K562 (cell line): ENCODE data around the gene ANKRD65. TPM values are rescaled to one million over a fixed set of nuclear protein-coding genes. Genes with fewer than 3 reads are reported as not detected.

Experiments
- CCNT2 ChIP-seq: IDR thresholded peaks from 2 replicates; pipeline ENCODE4 v1.6.1; 2011; ENCODE audit warnings: borderline replicate concordance, low read depth, mild to moderate bottlenecking, moderate library complexity, mixed read lengths, low read length; ENCODE audit not compliant: insufficient read length; ENCODE audit errors: extremely low read depth
- EP300 ChIP-seq: IDR thresholded peaks from 2 replicates; pipeline ENCODE4 v1.6.1; 2012; ENCODE audit warnings: low read length, improper control_type of control experiment
- FOXJ2 ChIP-seq: fragments of 200-800 bp; sonication (Bioruptor generic); IDR thresholded peaks from 2 replicates; pipeline ENCODE4 v1.6.1; 2016; ENCODE audit warnings: missing genetic modification characterization, missing compliant biosample characterization
- HBP1 ChIP-seq: fragments of 450-650 bp; formaldehyde crosslinking; IDR thresholded peaks from 2 replicates; pipeline ENCODE4 v1.4.0; 2022; ENCODE audit warnings: missing genetic modification characterization
- L3MBTL2 ChIP-seq: fragments of 450-650 bp; IDR thresholded peaks from 2 replicates; pipeline ENCODE4 v1.6.1; 2016; ENCODE audit warnings: mild to moderate bottlenecking, moderate library complexity
- MED1 ChIP-seq: sonication (generic); formaldehyde crosslinking; IDR thresholded peaks from 2 replicates; pipeline ENCODE4 v1.8.1; 2023; ENCODE audit warnings: missing genetic modification reagents, borderline replicate concordance
- POLR2AphosphoS5 ChIP-seq: IDR thresholded peaks from 2 replicates; pipeline ENCODE4 v1.6.1; 2011; ENCODE audit warnings: mild to moderate bottlenecking, low read depth, low read length, moderate library complexity; ENCODE audit not compliant: control insufficient read depth, insufficient read depth
- PTBP1 ChIP-seq: fragments of 200-400 bp; formaldehyde crosslinking; IDR thresholded peaks from 2 replicates; pipeline ENCODE4 v1.6.1; 2017; ENCODE audit warnings: low read depth, low read length
- SIN3A ChIP-seq, 2 experiments: fragments of 150-350 bp in 1 of 2; IDR thresholded peaks; 2 replicates each; pipeline ENCODE4 v1.6.1; 2011 to 2016; ENCODE audit warnings: borderline replicate concordance in 2 of 2, low read depth in 2 of 2, low read length in 2 of 2, mild to moderate bottlenecking in 2 of 2, moderate library complexity in 2 of 2; ENCODE audit not compliant: control insufficient read depth in 1 of 2
- ZFP30 ChIP-seq: fragments of 250-450 bp; sonication (Bioruptor Pico); IDR thresholded peaks from 2 replicates; pipeline ENCODE4 v1.8.0; 2022; ENCODE audit warnings: moderate library complexity, mild to moderate bottlenecking, inconsistent platforms, borderline replicate concordance
- ZFX ChIP-seq: sonication (generic); formaldehyde crosslinking; IDR thresholded peaks from 2 replicates; pipeline ENCODE4 v1.8.0; 2022; ENCODE audit warnings: mild to moderate bottlenecking, missing genetic modification reagents, moderate library complexity
- ZMIZ1 ChIP-seq, 2 experiments: fragments of 150-350 bp in 1 of 2; IDR thresholded peaks; 2 replicates each; pipeline ENCODE4 v1.6.1; 2012 to 2016; ENCODE audit warnings: low read depth in 2 of 2, low read length in 2 of 2, mild to moderate bottlenecking in 1 of 2, moderate library complexity in 1 of 2
- ZNF277 ChIP-seq: fragments of 250-450 bp; sonication (Bioruptor Pico); IDR thresholded peaks from 2 replicates; pipeline ENCODE4 v1.8.0; 2022; ENCODE audit warnings: inconsistent platforms, mild to moderate bottlenecking, moderate library complexity, borderline replicate concordance
- ZNF282 ChIP-seq: sonication (generic); formaldehyde crosslinking; IDR thresholded peaks from 2 replicates; pipeline ENCODE4 v1.8.1; 2023; ENCODE audit warnings: missing genetic modification reagents
- ZNF311 ChIP-seq: fragments of 250-450 bp; sonication (Bioruptor Pico); IDR thresholded peaks from 2 replicates; pipeline ENCODE4 v1.4.0; 2020; ENCODE audit warnings: mild to moderate bottlenecking, moderate library complexity
- ZNF740 ChIP-seq, 3 experiments: fragments of 200-800 bp in 1 of 3; sonication (Bioruptor generic) in 1 of 3; sonication (generic) in 1 of 3; formaldehyde crosslinking in 1 of 3; IDR thresholded peaks; 2 replicates each; pipeline versions ENCODE4 v1.6.1 to v1.8.0; 2016 to 2022; ENCODE audit warnings: mild to moderate bottlenecking in 2 of 3, missing compliant biosample characterization in 2 of 3, missing genetic modification characterization in 2 of 3, missing genetic modification reagents in 1 of 3
- polyA plus RNA-seq, 8 experiments: library from polyadenylated mRNA; depleted of rRNA in 4 of 8; stranded (reverse) in 5 of 8; unstranded in 3 of 8; fragments of >200 nt; fragmentation: Nextera tagmentation in 2 of 8; fragmentation: Illumina TruSeq in 1 of 8; extraction: Ambion mirVana in 2 of 8; extraction: Trizol in 1 of 8; gene quantifications; 2 replicates each; pipeline versions ENCODE4 v1.2.1 to v1.2.3, GENCODE V29; 2011 to 2014; ENCODE audit warnings: inconsistent platforms in 1 of 8, missing spikeins in 1 of 8
- total RNA-seq, 7 experiments: library from RNA; depleted of rRNA in 6 of 7; stranded (reverse); fragments of >200 nt in 6 of 7; fragmentation: Illumina TruSeq in 2 of 7; extraction: Trizol in 2 of 7; gene quantifications; 2 replicates each; pipeline versions ENCODE4 v1.2.1 to v1.2.3, GENCODE V29; 2011 to 2021; ENCODE audit warnings: low replicate concordance in 1 of 7

Gene ANKRD65
- total and polyA plus RNA-seq, 9 of the 15 experiments (the other 6 are each of a cell fraction or from before 2014, with no cell fraction given), result not detected

- TF ChIP-seq ZNF277 (CRISPR knock-in tag), result no peak
- no peak for TF ChIP-seq ZFX (CRISPR knock-in tag)
- no peak for TF ChIP-seq PTBP1
- TF ChIP-seq ZNF282, result peak; percentile 30; the same call in 1 of the 2 replicates
- no peak for TF ChIP-seq EP300
- TF ChIP-seq ZNF740 (CRISPR knock-in tag; IDR thresholded peaks at IDR 0.05), result peak; percentile 83
- no peak; a peak in 1 of 4 replicates for TF ChIP-seq ZNF740 (tag; IDR thresholded peaks at IDR 0.05)
- peak; percentile 56; the same call in 1 of the 2 replicates for TF ChIP-seq POLR2AphosphoS5
- no peak for TF ChIP-seq ZFP30
- no peak; a peak in 1 of 4 replicates for TF ChIP-seq SIN3A (IDR thresholded peaks at IDR 0.05; ENCODE audit: borderline replicate concordance in 2 of 2, control insufficient read depth in 1 of 2, low read depth in 2 of 2, low read length in 2 of 2)
- TF ChIP-seq FOXJ2 (tag), result no peak
- no peak for TF ChIP-seq MED1 (CRISPR knock-in tag)
- TF ChIP-seq ZNF311 (CRISPR knock-in tag), result no peak
- TF ChIP-seq L3MBTL2, result no peak
- no peak for TF ChIP-seq CCNT2
- no peak for TF ChIP-seq ZMIZ1 (IDR thresholded peaks at IDR 0.05; ENCODE audit: low read depth in 2 of 2, low read length in 2 of 2)
- peak; percentile 2; the same call in 1 of the 2 replicates for TF ChIP-seq HBP1 (CRISPR knock-in tag)
Measured at GRCh38 chr1:1371746-1372711, 49.0 kb downstream of the ANKRD65 start (continued).
